H9 (cell line): ENCODE data around the gene NCCRP1. TPM values are rescaled to one million over a fixed set of nuclear protein-coding genes. Genes with fewer than 3 reads are reported as not detected.

Source experiments
- DNase-seq: peaks from one replicate; pipeline ENCODE4 v3.0.0-alpha.2; 2017
- H2AFZ ChIP-seq: one replicate; pipeline ENCODE4 v1.6.1; 2013; ENCODE audit warnings: mild to moderate bottlenecking, low read length, control low read depth, moderate library complexity
- H2AK5ac ChIP-seq: 2 replicates; pipeline ENCODE4 v1.6.1; 2013; ENCODE audit warnings: low read length, control low read depth, mixed read lengths; ENCODE audit not compliant: insufficient read length
- H2BK120ac ChIP-seq: one replicate; pipeline ENCODE4 v1.6.1; 2013; ENCODE audit warnings: low read depth, mild to moderate bottlenecking, low read length, control low read depth, inconsistent platforms; ENCODE audit not compliant: poor library complexity, severe bottlenecking
- H2BK12ac ChIP-seq: 2 replicates; pipeline ENCODE4 v1.6.1; 2013; ENCODE audit warnings: low read length, control low read depth, mixed read lengths, low read depth; ENCODE audit not compliant: insufficient read length
- H2BK15ac ChIP-seq: 2 replicates; pipeline ENCODE4 v1.6.1; 2013; ENCODE audit warnings: low read depth, low read length, control low read depth
- H2BK20ac ChIP-seq: one replicate; pipeline ENCODE4 v1.6.1; 2013; ENCODE audit warnings: low read depth, mild to moderate bottlenecking, low read length, control low read depth, inconsistent platforms; ENCODE audit not compliant: poor library complexity, severe bottlenecking
- H2BK5ac ChIP-seq: 2 replicates; pipeline ENCODE4 v1.6.1; 2013; ENCODE audit warnings: low read length, control low read depth, mixed read lengths; ENCODE audit not compliant: insufficient read length
- H3K14ac ChIP-seq: 2 replicates; pipeline ENCODE4 v1.6.1; 2013; ENCODE audit warnings: low read length, control low read depth; ENCODE audit not compliant: insufficient read depth
- H3K18ac ChIP-seq: 2 replicates; pipeline ENCODE4 v1.6.1; 2013; ENCODE audit warnings: low read depth, mild to moderate bottlenecking, mixed read lengths, low read length, control low read depth; ENCODE audit not compliant: insufficient read length
- H3K23ac ChIP-seq: 2 replicates; pipeline ENCODE4 v1.6.1; 2013; ENCODE audit warnings: low read length, control low read depth, mixed read lengths, low read depth; ENCODE audit not compliant: insufficient read length
- H3K23me2 ChIP-seq: 2 replicates; pipeline ENCODE4 v1.6.1; 2013; ENCODE audit warnings: low read depth, mild to moderate bottlenecking, mixed read lengths, low read length, control low read depth; ENCODE audit not compliant: insufficient read length, poor library complexity, severe bottlenecking
- H3K27ac ChIP-seq: 2 replicates; pipeline ENCODE4 v1.5.1; 2013; ENCODE audit warnings: low read length, control low read depth, mixed read lengths, low read depth; ENCODE audit not compliant: insufficient read length
- H3K27me3 ChIP-seq: 2 replicates; pipeline ENCODE4 v1.6.1; 2013; ENCODE audit warnings: low read length, control low read depth, inconsistent platforms; ENCODE audit not compliant: insufficient read depth
- H3K4ac ChIP-seq: 2 replicates; pipeline ENCODE4 v1.6.1; 2013; ENCODE audit warnings: low read depth, mild to moderate bottlenecking, control low read depth, inconsistent platforms, low read length, moderate library complexity
- H3K4me1 ChIP-seq: 2 replicates; pipeline ENCODE4 v1.6.1; 2013; ENCODE audit warnings: low read length, control low read depth, inconsistent platforms; ENCODE audit not compliant: insufficient read depth
- H3K4me2 ChIP-seq: 2 replicates; pipeline ENCODE4 v1.6.1; 2013; ENCODE audit warnings: low read length, control low read depth, mixed read lengths; ENCODE audit not compliant: insufficient read length, insufficient read depth
- H3K56ac ChIP-seq: 2 replicates; pipeline ENCODE4 v1.6.1; 2013; ENCODE audit warnings: low read depth, mild to moderate bottlenecking, mixed read lengths, low read length, control low read depth; ENCODE audit not compliant: insufficient read length
- H3K79me1 ChIP-seq: 2 replicates; pipeline ENCODE4 v1.6.1; 2013; ENCODE audit warnings: low read depth, mild to moderate bottlenecking, moderate library complexity, low read length, control low read depth, inconsistent platforms; ENCODE audit not compliant: insufficient read depth, poor library complexity, severe bottlenecking
- H3K79me2 ChIP-seq: 2 replicates; pipeline ENCODE4 v1.6.1; 2013; ENCODE audit warnings: low read length, control low read depth, inconsistent platforms; ENCODE audit not compliant: insufficient read depth
- H3K9ac ChIP-seq: 2 replicates; pipeline ENCODE4 v1.6.1; 2013; ENCODE audit warnings: low read length, control low read depth, mixed read lengths; ENCODE audit not compliant: insufficient read length; ENCODE audit errors: extremely low read depth
- H3K9me3 ChIP-seq: one replicate; pipeline ENCODE4 v1.6.1; 2013; ENCODE audit warnings: low read depth, low read length, inconsistent platforms; ENCODE audit not compliant: control insufficient read depth
- H3T11ph ChIP-seq: one replicate; pipeline ENCODE4 v1.6.1; 2013; ENCODE audit warnings: mild to moderate bottlenecking, low read length, control low read depth, inconsistent platforms
- H4K20me1 ChIP-seq: one replicate; pipeline ENCODE4 v1.6.1; 2013; ENCODE audit not compliant: control insufficient read depth, insufficient read length, insufficient read depth
- H4K5ac ChIP-seq: 2 replicates; pipeline ENCODE4 v1.6.1; 2013; ENCODE audit warnings: low read depth, mild to moderate bottlenecking, mixed read lengths, low read length, control low read depth; ENCODE audit not compliant: insufficient read length
- H4K8ac ChIP-seq: replicated peaks from 2 replicates; pipeline ENCODE4 v1.6.1; 2013; ENCODE audit warnings: low read length, control low read depth, mixed read lengths, low read depth; ENCODE audit not compliant: insufficient read length
- H4K91ac ChIP-seq: 2 replicates; pipeline ENCODE4 v1.6.1; 2013; ENCODE audit warnings: low read depth, mild to moderate bottlenecking, moderate library complexity, mixed read lengths, low read length, control low read depth; ENCODE audit not compliant: insufficient read length
- H3K27ac Mint-ChIP-seq, 3 experiments: 2 replicates in 2 of 3; 3 replicates in 1 of 3; pipeline ENCODE4 v1.8.0; 2020 to 2021; ENCODE audit warnings: mixed read lengths in 3 of 3, mild to moderate bottlenecking in 1 of 3, moderate library complexity in 1 of 3
- H3K27me3 Mint-ChIP-seq: 2 replicates; pipeline ENCODE4 v1.8.0; 2021; ENCODE audit warnings: low read depth, mild to moderate bottlenecking, moderate library complexity, mixed read lengths
- H3K36me3 Mint-ChIP-seq, 3 experiments: 2 replicates in 2 of 3; 3 replicates in 1 of 3; pipeline ENCODE4 v1.8.0; 2020 to 2021; ENCODE audit warnings: low read depth in 3 of 3, mixed read lengths in 3 of 3; ENCODE audit not compliant: insufficient read depth in 1 of 3
- H3K4me1 Mint-ChIP-seq, 2 experiments: 2 replicates each; pipeline ENCODE4 v1.8.0; 2020; ENCODE audit warnings: mixed read lengths in 2 of 2
- H3K4me3 Mint-ChIP-seq, 2 experiments: 2 replicates in 1 of 2; 3 replicates in 1 of 2; pipeline ENCODE4 v1.8.0; 2020 to 2021; ENCODE audit warnings: mild to moderate bottlenecking in 2 of 2, mixed read lengths in 2 of 2, moderate library complexity in 1 of 2
- H3K9me3 Mint-ChIP-seq, 2 experiments: 2 replicates in 1 of 2; 3 replicates in 1 of 2; pipeline ENCODE4 v1.8.0; 2020; ENCODE audit warnings: mild to moderate bottlenecking in 2 of 2, mixed read lengths in 2 of 2, moderate library complexity in 1 of 2
- CTCF ChIP-seq: fragments of 200-600 bp; sonication (generic); conservative IDR thresholded peaks from 3 replicates; pipeline ENCODE4 v1.8.0; 2021; ENCODE audit warnings: antibody characterized with exemption, mild to moderate bottlenecking
- WGBS: extraction: QIAGEN DNeasy Blood & Tissue Kit; methylation state at CpG from one replicate; pipeline ENCODE4 v1.1.7; 2013; ENCODE audit warnings: missing lambda C conversion rate, low lambda C conversion rate, mixed read lengths; ENCODE audit not compliant: insufficient read length; ENCODE audit errors: extremely low coverage; 5-methylcytosine and 5-hydroxymethylcytosine counted together
- total RNA-seq: library from RNA; stranded (reverse); gene quantifications from 2 replicates; pipeline ENCODE4 v1.2.1, GENCODE V29; 2021

NCCRP1 gene
- total RNA-seq, 1 experiment from 2014 or later = 1.9 TPM

- no peaks in the 10 kb centered on the region for H3K9me3 Mint-ChIP-seq
- Histone ChIP-seq H3K56ac (no peak overlapping the region), H2BK12ac (no peak overlapping the region), H3K18ac (no peak overlapping the region), H2BK5ac (no peak overlapping the region), H3K4me1 (no peaks in the 10 kb centered on the region), H3K23ac (no peak overlapping the region), H4K91ac (no peak overlapping the region), H2BK15ac (no peak overlapping the region), H3K9ac (no peak overlapping the region), H3K23me2 (no peaks in the 10 kb centered on the region), H2AK5ac (no peak overlapping the region), H3K79me2 (no peaks in the 10 kb centered on the region), H4K5ac (no peak overlapping the region), H3K27me3 (no peaks in the 10 kb centered on the region), H3K14ac (no peak overlapping the region), H4K20me1 (no peaks in the 10 kb centered on the region), H2BK120ac (no peak overlapping the region), H3K27ac (no peak overlapping the region), H3K4ac (no peak overlapping the region), H2AFZ (no peak overlapping the region), H3K79me1 (no peaks in the 10 kb centered on the region), H2BK20ac (no peak overlapping the region), H4K8ac (no peak overlapping the region), H3K9me3 (no peaks in the 10 kb centered on the region), H3T11ph (no peak overlapping the region), H3K4me2 (no peak overlapping the region)
- H3K36me3 Mint-ChIP-seq = peaks cover 4 to 40% (median 32%) of the 10 kb centered on the region in 3 experiments; a peak in 6 of 7 replicates
- TF ChIP-seq CTCF = no peak
- no CpG with 5 or more reads among the region's 25 CpGs for WGBS
- H3K27ac Mint-ChIP-seq = no peak overlapping the region; a peak in 1 of 7 replicates
- no peak for DNase-seq
- no peaks in the 10 kb centered on the region for H3K27me3 Mint-ChIP-seq
- no peak overlapping the region for H3K4me3 Mint-ChIP-seq
- peaks cover 2 to 7% of the 10 kb centered on the region in 2 experiments for H3K4me1 Mint-ChIP-seq
Measured at GRCh38 chr19:39173502-39173991, 23.2 kb upstream of the NCCRP1 start.
